Stimulated activated CD4-positive, alpha-beta T cell treated with anti-CD3 and anti-CD28 coated beads, Interleukin-2, amount 100 ng/mL, for 48 hours (primary cell): Measurements from ENCODE around the gene SLC25A13.

Experiments used
- DNase-seq, 2 donors: peaks; one replicate each; pipeline ENCODE4 v3.0.0-alpha.2; 2020

The SLC25A13 gene

DNA sequence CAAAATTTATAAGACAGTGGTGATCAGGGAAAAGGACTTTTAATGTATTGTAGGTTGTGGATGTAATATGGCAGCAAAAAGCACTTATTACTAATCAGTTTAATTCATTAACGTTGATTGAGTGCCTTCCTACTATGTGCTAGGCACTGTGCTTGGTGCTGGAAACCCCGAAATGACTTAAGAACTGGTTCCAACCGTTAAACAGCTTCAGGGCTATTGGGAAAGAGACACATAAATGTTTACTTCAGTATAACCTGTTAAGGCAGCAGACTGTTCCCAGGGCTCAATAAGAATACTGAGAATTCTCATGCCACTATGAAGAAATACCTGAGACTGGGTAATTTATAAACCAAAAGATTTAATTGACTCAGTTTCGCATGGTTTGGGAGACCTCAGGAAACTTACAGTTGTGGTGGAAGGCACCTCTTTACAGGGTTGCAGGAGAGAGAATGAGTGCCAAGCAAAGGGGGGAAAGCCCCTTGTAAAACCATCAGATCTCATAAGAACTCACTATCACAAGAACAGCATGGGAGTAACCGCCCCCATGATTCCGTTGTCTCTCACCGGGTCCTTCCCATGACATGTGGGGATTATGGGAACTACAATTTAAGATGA lies 1.1 kb upstream of the SLC25A13 start:
- DNase-seq, result no peak

DNA sequence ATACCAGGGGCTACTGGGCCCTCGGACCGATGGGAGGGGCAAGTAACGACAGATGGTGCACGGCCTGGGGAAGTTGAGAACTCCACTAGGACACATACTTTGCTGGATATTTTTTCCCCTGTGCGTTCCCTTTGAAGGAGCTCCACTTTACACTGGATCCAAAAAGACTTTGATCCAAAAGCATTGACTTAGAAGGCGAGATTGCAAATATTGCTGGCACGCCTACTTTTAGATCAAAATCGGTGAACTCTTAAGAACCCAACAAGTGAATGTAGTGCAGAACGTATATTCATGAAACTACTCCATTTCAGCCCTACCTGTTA lies 436 bp upstream of the SLC25A13 start:
- DNase-seq, result no peak

DNA sequence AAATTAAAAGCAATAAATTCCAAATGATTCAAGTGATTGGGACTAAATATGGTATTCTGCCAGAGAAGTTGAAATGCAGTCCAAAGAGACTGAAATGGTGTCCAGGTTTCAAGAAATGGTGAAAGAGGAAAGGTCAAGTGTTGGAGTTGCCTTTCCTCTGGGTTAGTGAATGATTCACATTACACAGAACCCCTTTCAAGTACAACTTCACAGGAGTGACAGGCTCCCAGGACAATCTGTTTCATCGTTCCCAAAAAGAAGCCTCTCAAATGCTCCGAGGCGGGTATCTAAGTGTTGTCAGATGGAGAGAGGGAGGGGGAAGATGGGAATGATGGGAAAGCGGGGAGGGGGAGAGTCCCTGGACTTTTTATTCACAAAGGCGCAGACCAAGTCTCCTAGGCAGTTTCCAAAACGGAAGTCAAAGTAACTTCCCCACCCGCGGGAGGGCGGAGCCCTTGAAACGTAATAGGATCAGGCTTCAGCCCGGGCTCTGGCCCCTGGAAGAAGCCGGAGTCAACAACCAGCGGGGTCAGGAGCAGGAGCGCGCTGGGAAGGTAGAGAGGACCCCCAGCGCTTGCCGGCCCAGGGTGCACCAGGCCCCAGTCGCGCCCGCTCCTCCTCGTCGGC lies 754 bp downstream of the SLC25A13 start:
- DNase-seq, result peak in 1 of 2 donors; percentile 42

DNA sequence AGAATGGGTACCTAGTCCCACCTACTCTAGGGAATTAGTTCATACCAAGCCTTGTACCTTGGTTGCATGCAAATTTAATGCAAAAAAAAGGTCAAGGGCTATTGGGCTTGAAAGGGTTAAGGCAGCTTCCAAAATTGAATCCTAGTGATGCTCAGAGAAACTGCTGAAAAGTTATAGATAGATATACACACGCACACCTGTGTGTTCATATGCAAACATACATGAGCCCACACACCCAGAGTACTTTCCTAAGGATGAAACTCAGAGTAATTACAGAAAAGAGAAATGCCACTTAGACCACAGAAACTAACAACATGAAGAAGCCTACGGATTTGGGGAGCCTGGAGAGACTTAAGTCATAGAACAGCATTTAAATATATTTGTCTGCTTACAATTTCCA lies 1.5 kb downstream of the SLC25A13 start:
- no peak for DNase-seq

DNA sequence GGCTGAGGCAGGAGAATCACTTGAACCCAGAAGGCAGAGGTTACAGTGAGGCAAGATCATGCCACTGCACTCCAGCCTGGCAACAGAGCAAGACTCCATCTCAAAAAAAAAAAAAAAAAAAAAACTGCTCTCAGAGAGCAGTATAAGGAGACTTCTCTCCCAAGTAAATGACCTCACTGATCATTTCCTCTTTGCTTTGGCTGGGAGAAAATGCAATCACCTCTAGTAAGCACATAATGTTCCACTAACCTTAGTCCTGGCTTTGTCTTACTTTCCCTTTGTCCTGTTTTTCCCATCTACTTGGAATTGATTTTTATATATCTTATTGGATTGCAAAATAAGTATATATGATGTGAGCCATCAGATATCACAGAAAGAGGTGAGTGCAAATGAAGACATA lies 2.5 kb downstream of the SLC25A13 start:
- DNase-seq, result no peak

DNA sequence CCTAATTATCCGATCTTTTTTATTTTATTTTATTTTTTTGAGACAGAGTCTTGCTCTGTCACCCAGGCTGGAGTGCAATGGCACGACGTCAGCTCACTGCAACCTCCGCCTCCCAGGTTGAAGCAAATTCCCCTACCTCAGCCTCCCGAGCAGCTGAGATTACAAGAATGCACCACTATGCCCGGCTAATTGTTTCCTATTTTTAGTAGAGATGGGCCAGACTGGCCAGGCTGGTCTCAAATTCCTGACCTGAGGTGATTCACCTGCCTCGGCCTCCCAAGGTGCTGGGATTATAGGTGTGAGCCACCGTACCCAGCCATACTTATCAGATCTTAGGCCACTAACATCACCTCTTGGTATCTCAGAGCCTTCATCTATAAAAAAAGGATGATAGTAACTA lies 4.9 kb downstream of the SLC25A13 start:
- no peak for DNase-seq

DNA sequence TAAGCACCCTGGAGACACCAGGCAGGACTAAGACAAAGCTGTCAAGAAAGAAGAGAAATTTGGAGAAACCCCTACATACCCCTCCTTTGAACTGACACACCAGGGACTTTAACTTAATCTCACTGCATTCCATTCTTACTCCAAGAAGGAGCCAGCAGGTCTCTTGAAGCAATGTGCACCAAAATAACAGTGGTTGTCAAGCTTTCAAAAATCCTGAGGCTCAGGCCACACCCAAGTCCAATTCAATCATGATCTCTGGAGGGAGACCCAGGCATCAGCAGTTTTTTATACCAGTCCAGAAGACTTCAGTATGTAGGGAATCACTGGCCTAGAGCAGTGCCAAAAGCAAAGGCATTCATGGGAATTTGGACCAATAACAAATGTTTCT lies 6.8 kb downstream of the SLC25A13 start:
- no peak for DNase-seq

DNA sequence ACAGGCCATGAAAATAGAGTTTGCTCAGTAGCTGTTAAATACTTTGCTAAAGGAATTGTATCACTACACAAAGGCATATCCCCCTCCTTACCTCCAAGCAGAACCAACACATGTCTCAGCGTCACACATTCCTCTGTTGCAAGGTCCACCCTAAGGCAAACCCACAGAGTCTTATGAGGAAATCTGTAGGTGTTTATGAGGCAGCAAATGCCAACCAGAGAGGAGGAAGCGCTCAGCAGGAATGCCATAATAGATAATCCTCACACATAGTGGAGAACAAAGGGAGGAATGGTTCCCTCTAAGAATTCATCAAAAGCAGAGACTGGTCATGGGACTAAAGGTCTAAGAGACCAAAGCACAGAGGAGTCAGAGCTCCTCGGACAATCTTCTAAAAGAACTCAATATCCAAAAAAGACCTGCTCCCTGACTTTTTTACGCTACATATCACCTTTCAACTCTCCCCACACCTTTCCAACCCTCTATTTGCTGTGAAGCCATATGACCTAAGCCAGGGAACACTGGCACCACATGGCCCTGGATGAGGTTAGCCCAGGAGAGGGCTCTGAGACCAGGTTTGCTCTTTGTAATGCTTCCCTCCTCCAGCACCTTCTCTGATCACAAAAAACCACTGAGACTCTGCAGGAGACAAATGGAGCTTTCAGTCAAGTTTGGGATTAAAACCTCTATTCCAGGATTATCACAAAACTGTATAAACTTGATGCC lies 7.3 kb downstream of the SLC25A13 start:
- no peak for DNase-seq

DNA sequence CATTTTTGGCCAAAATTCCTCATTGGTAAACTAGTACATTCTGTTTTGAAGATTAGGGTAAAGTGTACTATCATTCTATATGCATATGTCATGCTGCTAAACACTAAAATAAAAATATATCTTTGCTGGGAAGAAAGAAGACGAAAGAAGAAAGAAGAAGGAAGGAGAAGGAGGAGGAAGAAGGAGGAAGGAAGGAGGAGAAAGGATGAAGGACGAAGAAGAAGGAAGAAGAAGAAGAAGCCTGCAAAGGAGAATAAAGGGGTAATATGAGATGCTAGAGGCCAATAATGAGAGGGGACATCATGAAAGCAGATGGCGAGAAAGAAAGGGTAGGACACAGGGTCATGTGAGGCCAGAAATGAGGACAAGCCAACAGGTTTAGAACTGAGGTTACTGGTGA lies 8.0 kb downstream of the SLC25A13 start:
- DNase-seq, result no peak

DNA sequence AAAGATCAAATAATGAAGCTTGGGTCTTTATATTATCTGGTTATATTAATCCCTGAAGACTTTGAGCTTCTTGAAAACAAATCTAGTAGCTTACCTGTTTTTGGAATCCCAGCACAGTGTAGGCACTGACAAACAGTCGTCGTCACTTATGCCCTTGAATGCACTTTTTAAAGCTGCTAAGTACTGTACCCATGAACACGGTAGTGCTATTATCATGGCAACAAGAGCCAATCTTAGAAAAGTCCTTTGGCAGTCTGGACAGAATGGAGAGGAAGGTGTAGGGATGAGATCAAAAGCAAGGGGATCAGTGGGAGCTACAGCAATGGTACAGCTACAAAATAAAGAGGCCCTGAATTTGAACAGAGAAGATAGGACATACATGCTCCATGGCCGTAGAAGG lies 9.4 kb downstream of the SLC25A13 start:
- DNase-seq, result no peak

DNA sequence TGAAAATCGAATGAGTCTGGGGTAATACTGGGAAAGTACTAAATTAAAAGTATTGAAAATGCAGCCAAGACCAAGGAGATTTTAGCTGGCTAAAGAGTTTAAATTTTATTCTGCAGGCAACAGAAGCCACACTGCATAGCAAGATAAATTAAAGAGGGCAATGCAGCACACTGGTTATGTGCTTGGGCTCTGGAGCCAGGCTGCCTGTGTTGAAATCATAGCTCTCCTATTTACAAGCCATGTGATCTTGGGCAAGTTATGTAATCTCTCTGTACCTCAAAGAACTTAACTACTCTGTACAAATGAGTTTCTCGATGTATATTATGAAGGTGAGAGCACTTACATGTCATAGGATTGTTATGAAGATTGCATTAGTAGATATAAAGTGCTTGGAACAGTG lies 9.9 kb downstream of the SLC25A13 start:
- DNase-seq, result no peak

DNA sequence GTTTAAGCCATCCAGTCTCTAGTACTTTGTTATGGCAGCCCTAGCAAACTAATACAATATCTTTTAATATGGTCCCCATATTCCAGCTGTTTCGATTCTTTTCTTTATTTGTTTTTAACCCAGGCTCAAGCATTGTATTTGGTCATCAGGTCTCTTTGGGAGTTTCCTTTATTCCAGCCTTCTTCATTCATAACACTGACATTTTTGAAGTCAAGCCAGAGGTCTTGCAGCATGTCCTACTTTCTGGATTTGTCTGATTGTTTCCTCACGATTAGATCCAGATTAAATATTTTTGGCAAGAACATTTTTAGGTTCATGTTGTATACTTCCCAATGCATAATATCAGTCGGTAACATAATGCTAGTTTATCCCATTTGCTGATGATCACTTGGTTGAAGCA lies 11.8 kb downstream of the SLC25A13 start:
- no peak for DNase-seq

DNA sequence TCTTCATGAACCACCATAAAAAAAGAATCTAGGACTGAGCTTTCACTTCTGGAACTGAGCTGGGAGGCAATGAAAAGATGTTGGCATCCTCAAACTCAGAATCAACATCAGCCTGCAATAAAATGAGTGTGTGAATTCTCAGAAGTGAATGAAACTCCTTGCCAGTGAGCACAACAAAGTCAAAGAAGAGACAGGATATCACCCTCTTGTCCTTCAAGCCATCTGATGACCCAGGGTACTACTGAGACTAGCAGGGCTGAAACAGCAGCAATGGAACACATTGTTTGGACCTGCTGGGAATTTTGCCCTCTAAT lies 13.0 kb downstream of the SLC25A13 start:
- DNase-seq, result no peak

DNA sequence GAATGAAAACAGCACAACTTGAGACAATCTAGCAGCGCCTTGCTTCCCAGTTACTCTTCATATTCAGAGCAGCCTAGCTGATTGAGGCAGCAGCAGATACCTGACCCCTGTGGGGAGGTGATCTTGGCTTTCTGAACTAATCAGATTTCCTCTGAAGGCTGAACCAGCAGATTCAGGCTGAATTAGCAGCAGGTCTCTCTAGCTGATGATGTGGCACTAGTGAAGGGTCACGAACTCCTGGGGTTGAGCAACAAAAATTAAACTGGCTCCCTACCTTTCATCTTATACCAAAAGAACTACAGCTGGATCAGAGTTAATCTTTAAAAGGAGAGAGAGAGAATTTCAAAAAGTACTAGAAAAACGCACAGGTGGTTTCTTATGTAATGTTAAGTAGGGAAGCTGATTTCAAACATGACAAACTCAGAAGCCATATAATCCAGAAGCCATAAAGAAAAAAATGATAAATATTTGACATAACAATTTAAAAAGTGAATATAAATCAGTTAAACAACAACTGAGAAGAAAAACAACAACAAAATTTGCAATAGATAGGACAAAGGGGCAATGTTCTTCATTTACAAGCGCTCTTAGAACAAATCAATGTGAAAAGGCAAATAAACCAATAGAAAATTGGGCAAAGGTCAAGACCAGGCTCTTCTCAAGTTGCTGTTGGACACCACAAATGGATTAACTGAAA lies 13.5 kb downstream of the SLC25A13 start:
- DNase-seq, result no peak

DNA sequence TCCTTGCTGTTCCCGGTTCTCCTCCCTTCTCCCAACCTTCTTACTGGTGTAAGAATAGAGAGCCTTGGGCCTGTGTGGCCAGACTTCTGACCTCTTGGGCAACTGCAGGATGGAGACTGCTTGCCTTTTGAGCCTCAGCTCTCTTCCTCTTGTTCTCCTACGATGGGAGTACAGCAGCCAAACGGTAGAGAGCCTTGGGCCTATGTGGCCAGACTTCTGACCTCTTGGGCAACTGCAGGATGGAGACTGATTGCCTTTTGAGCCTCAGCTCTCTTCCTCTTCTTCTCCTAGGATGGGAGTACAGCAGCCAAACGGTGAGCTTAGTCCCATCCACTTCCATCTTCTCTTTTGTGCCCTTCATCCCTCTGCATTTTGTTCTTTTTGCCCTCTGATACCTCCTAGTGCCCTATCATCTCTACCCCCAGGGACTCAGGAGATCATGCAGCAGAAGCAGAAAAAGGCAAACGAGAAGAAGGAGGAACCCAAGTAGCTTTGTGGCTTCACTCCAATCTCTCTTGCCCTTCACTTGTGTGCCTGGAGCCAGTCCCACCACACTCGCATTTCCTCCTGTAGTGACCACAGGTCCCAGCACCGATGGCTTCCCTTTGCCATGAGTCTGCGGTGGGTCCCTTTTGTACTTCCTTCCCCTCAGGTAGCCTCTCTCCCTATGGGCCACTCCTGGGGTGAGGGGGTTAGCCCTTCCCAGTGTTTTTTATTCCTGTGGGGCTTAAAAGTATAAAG lies 15.3 kb downstream of the SLC25A13 start:
- no peak for DNase-seq

DNA sequence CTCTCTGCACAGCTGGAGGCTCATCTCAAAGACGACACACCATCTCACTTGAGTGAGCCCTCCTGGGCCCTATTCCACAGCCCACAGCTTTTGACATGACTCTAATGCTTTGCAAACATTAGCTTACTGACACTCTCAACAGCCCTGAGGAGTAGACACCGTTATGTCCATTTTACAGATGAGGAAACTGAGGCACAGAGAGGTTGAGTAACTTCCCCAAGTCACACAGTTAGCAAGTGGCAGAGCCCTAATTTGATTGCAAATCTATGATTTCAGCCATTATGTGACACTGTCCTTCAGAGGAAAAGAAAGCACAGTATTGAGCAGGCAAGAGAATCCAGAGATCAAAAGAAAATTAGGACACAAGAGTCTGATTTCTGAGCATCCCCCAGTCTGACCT lies 16.0 kb downstream of the SLC25A13 start:
- no peak for DNase-seq

DNA sequence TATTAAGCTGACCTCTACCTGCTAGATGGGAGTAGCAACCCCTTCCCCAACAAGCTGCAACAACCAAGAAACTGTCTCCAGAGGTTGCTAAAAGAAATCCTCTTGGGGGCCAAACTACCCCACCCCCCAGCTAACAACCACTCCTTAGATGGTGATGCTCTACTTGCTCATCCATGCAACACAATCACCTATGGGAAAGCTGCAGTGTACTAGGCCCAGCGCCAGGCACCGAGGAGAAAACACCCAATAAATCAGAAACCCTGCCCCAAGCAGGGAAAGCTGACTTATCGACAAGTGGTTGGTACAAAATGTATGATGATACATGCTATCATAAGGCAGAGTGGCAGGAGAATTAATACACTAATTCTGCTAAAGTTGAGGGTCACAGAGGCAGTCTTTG lies 17.3 kb downstream of the SLC25A13 start:
- no peak for DNase-seq

DNA sequence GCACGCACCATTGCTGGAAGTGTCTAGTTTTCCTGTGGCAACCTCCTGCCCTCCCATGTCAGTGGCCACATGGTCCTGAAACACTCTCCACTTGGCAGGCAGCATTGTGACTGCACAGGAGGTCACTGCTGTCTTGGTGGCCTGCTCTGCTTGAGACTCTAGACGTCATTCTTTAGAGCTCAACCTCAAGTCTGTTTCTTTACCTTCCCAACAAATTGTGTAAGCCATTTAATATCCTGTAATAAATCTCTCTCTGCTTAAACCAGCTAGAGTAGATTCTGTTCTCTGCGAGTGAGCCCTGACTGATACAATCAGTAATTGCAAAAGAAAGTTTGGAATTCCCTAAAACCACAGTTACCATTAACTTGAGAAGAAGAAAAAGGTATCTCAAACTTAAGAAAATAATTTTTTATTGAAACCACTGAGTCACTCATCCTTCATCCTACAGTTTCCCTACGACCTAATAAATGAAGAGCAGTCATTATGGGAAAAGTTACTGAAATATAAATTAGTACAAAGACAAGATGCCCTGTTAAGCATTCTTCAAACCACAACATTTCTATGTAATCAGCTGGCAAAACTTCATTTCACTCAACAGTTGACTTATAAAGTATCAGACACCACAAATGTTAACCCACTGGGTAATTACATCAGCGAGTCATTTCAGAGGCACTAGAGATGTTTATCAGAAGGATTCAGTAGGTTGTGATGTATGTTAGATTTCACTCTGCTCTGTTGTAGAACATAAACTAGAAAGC lies 18.0 kb downstream of the SLC25A13 start:
- no peak for DNase-seq

DNA sequence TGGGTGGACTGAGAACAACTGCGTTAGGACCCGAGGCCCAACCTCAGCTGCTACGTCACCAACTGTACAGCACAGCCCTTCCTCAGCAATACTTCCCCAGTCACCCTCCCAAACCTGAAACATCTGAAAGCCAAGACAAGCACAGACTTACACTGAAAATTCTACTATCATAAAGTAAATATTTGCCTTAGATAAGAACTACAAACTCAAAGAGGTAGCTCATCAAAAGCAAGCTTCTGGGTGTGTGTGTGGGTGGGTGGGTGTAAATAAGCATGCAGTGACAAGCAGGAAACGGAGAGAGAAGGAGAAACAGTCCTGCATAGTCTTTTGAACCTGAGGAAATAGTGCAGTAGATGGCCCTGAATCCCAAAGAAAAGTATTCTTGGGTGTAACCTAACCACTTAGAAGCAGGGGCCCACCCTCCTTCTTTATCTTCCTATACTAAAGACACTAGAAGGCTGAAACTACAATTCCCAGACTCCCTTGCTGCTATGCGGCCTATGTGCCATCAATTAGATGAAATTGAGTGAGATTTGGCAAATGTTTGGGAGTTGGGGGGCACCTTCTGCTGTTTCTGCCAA lies 18.7 kb downstream of the SLC25A13 start:
- DNase-seq, result no peak

DNA sequence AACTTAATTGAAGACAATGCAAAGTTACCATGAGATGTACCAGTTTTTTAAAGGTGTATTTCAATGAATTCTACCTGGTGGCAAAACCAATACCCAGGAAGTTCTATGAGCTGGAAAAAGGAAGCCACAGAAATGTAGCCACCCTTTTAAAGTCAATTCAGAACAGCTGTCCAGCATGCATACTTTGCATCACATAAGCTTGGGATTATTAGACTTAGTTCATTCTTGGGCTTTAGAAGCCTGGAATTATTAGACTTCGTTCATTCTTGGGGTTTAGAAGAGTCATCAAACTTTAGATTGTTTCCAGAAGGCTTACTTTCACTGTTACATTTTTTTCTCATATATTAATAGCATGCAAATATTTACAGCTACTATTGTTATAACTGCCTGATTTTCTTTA lies 20.9 kb downstream of the SLC25A13 start:
- DNase-seq, result no peak

DNA sequence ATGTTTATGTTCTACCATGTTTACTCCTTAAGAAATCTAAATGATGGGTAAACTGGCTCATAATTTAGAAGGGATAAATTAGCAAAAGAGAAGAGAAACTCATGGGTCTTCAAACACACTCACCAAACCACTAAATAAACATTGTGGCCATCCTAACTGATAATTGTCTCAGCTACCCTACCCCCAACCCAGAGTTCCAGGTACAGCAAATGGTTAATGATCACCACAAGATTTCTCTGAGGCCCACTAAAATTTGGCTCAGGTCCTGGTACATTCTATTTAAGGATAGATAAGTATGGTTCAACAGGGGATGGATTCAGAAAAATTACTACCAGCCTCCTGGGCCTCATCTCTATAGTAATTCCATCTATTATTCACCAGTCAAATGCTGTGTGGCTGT lies 21.4 kb downstream of the SLC25A13 start:
- no peak for DNase-seq

DNA sequence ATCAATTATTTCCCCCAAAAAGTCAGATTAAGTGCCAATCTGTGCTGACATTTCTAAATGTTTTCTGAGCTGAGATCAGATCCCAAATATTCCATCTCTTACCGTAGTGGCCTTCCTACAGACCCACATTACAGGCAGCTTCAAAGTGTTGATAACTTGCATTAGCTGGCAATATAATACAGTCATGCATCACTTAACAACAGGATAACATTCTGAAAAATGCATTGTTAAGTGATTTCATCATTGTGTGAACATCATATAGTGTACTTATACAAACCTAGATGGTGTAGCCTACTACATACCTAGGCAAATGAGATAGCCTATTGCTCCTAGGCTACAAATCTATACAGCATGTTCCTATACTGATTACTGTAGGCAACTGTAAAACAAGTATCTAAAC lies 22.4 kb downstream of the SLC25A13 start:
- no peak for DNase-seq
